GM21390 (cell line): ENCODE results near the gene STAU1.
"Not testable (repeated sequence)": the region's sequence is repeated elsewhere in the genome, so short reads cannot be mapped to it uniquely, and the experiment has no call there.

Experiments
- ATAC-seq: cut with Tn5 transposase; IDR thresholded peaks from one replicate; pipeline ENCODE4 v1.9.1; 2021; ENCODE audit not compliant: unreplicated experiment

The STAU1 gene, protein sequence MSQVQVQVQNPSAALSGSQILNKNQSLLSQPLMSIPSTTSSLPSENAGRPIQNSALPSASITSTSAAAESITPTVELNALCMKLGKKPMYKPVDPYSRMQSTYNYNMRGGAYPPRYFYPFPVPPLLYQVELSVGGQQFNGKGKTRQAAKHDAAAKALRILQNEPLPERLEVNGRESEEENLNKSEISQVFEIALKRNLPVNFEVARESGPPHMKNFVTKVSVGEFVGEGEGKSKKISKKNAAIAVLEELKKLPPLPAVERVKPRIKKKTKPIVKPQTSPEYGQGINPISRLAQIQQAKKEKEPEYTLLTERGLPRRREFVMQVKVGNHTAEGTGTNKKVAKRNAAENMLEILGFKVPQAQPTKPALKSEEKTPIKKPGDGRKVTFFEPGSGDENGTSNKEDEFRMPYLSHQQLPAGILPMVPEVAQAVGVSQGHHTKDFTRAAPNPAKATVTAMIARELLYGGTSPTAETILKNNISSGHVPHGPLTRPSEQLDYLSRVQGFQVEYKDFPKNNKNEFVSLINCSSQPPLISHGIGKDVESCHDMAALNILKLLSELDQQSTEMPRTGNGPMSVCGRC

DNA sequence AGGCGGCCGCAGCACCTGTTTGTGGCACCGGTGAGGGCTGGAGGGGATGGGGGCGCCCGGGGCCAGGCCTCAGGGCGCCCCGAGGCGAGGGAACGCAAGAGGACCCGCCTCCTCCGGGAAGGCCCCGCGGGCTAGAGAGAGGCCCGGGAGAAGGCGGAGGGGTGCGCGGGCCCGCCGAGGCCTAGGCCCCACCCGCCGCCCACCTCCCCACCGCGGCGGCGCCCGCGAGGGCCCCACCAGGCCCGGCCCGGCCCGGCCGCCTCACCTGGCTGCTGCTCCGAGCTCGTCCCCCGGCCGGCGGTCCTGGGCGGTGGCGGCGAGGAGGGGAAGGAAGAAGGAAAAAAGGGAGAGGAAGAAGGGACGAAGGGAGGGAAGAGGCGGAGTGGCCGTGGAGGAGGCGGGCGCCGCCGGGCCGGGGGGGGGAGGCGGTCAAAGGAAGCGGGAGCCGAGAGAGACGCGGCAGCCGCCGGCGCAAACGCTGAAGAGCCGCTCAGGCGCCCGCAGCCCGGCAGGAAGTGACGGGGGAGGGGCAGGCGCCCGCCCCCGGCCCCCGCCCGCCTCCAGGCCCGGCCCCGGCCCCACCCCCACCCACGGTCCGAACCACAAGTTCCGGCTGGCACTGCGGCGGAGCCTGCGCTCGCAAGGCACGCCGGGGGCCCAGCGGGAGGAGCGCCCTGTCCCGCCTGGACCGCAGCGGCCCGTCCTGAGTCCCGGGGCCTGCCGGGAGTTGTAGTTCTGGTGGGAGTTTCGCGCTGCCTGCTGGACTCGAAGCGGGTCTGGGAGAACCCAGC, at the start of gene STAU1:
Gene STAU1 (minus strand): TSS at position 484 of the 791 bp plus-strand sequence. CDS start 22,133 bp downstream, outside the sequence.
- peak; percentile 90 for ATAC-seq

DNA sequence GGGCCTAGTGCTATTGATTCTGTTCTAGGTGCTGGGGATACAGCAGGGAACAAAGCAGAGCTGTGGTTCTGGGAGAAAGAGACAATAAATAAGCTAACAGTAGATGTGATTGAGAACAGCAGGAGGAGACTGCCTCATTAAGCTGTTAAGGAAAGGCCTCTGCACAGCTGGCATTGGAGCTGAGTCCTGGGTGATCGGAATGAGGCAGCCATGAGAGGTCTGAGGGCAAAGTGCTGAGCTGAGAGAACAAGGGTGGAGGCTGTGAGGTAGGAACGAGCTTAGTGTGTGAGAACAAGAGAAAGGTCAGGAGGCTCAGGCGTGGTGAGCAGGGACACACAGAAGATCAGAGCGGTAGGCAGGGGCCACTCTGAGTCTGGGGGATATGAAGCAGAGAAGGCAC, 49.4 kb upstream of the STAU1 start:
- ATAC-seq = no peak

DNA sequence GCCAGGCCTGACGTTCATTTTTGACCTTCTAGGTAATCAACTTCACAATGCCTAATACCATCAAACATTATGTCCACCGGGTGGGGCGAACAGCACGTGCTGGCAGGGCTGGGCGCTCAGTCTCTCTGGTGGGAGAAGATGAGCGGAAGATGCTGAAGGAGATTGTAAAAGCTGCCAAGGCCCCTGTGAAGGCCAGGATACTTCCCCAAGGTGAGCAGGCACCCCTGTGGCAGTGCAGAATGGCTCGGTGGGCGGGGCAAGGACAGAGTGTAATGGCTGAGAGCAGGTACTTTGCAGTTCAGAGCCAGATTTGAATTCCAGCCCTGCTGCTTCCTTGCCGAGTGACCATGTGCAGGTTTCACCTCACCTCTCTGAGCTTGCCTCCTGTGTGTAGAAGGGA, 48.2 kb upstream of the STAU1 start:
- ATAC-seq = no peak

DNA sequence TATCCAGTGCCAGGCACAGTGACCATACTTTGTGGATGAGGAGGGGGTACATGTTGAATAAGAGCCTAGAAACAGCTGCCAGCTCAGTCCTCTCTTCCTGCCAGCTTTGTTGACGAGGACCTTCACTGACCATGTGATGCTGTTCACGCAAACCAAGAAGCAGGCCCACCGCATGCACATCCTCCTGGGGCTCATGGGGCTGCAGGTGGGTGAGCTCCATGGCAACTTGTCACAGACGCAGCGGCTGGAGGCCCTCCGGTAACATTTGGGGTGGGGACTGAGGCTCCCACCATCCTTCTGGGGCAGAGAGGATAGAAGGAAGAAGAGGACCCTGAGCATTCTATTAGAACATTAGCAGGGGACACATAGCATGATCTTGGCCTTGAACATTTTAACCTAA, 46.7 kb upstream of the STAU1 start:
- no peak for ATAC-seq

DNA sequence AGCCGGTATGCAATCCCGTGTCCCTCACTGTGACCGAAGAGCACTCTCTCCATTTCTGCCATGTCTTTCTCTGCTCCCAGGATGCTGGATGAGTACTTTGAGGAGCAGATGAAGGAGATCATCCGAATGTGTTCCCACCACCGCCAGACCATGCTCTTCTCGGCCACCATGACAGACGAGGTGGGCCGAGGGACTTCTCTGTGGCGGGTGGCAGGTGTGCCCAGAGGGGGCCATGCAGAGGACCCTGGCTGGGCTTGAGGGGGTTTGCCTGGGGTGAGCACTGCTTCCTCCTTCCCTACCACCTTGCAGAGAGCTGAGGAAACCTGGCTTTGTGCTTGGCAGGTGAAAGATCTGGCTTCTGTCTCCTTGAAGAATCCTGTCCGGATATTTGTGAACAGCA, 45.1 kb upstream of the STAU1 start:
- no peak for ATAC-seq

DNA sequence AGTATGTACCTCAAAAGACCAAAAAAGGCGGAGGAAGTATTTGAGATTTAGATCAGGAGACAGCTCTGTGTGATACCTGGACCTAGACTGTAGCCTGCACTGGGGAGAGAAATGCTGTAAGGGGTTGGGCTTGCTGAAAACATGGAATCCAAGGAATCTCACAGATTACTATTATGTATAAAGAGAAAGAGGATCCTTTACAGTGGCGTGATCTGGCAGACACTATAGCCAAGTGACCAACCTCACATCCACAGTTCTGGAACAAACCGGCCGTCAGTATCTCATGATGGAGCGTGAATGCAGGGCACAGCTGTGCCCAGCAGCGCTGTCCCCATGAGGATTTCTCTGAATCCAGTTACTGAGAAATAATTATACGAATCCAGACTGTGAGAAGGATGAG, 43.3 kb upstream of the STAU1 start:
- ATAC-seq = no peak

DNA sequence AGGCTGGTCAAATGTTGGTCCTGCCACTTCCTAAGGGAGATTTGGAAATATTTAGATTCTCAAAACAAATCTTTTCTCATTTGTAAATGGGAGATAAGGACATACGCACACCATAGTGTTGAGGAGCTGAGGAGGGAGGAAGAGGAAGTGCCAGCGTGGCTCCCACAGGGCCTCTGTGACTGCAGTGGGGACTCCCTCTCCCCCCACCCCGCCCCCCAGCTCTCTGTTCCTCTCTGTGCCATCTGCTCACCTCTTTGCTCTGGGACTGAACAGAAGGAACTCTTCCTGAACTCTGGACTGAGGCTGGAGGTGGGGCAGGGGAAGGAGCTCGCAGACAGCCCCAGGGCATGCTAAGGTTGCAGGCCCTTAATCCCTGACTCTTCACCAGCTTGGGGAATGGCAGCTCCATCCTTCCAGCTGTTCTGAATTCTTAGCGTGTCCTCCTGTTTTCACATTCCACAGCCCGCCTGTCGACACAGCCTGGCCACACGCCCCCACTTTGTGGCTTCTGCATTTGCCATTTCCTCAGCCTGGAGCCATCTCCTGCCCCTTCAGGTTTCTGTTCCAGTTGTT, 42.5 kb upstream of the STAU1 start:
- no peak for ATAC-seq

DNA sequence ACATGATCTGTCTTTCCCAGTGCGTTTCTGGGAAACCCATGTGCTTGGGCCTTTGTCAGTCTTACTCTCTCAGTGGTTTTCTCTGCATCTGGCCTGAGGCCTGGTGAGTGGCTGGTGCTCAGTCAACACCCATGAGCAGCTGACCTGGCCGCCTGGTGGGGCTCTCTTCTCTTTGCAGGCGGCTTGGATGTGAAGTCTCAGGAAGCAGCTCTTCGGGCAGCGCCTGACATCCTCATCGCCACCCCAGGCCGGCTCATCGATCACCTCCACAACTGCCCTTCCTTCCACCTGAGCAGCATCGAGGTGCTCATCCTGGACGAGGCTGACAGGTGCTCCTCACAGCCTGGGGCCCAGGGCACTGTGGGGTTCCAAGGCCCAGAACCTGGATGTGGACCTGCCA, 41.9 kb upstream of the STAU1 start:
- ATAC-seq = no peak

DNA sequence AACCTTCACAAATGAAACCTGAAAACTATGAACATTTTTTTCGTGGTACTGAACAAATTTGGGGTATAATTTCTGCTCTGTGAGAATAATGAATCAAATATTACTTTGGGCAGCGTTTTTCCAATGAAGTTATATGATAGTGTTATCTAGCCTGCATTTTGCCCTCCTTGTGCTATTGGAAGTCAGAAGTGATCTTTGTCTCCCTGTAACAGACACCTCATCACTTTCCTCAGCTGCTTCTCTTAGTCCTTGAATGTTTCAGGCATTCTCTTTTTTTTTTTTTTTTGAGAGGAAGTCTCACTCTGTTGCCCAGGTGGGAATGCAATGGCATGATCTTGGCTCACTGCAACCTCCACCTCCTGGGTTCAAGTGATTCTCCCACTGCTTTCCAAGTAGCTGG, 41.2 kb upstream of the STAU1 start:
- ATAC-seq = no peak

DNA sequence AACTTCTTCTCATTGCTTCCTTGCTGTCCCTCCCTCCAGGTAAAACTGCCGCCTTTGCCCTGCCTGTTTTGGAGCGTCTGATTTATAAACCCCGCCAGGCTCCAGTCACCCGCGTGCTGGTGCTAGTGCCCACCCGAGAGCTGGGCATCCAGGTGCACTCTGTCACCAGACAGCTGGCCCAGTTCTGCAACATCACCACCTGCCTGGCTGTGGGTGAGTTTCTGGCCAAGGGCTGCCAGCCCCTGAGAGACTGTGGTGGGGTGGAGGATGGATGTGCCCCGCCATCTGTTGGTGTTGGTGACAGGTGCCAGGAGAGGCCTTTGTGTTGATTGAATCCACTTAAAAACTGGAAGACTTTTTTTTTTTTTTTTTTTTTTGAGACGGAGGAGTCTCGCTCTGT, 40.5 kb upstream of the STAU1 start:
- ATAC-seq = no peak

DNA sequence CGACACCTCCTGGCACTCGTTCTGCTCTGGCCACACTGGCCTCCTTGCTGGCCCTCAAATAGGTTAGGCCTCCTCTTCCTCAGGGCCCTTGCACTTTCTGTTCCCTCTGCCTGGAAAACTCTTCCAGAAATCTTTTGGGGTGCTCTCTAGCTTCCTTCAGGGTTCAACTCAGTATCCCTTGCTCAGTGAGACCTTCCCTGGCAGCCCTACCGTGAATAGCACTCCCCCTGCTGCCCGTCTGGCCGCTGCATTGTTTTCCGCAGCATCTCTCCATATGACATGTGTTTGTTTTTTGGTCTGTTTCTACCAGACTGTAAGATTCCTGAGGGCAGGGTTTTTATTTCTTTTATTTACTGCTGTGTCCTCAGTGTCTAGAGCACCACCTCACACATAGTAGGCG, 37.8 kb upstream of the STAU1 start:
- ATAC-seq = no peak

DNA sequence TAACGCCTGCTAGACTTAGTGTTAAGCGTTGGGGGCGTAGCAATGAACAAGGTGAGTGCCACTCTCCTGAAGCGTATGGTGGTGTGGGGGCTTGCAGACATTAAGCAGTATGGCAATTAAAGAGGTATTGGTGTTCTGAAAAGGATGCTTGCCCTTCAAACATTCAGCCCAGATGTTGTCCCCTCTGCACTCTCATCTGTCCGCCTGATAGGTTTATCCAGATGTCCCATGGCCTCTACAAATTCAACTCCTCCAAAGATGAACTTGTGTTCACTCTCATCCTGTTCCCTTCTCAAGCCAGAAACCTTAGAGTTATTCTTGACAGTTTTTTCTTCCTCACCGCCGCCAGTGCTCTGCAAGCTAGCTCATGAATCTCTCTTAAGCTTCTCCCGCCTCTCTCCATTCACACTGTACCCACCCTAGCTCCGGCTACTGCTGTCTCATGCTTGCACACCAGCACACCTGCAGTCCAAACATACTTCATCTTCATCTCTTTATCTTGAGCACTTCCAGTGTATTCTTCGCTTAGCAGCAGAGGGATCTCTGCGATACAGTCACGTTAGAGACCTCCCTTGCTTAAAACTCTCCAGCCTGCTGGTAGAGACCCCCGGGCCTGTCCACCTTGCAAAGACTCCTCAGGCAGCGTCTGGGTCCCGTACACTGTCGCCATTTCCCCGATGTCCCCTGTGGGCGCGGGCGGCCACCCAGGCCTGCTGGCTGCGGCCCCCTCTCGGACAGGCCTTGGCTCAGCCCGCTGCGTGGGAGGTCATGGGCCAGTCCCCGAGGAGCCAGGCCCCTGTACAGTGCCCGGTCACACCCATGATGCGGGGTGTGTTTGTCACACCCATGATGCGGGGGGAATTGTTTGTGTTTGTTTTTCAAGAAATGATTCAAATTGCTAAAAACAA, 32.0 kb upstream of the STAU1 start:
- no peak for ATAC-seq

DNA sequence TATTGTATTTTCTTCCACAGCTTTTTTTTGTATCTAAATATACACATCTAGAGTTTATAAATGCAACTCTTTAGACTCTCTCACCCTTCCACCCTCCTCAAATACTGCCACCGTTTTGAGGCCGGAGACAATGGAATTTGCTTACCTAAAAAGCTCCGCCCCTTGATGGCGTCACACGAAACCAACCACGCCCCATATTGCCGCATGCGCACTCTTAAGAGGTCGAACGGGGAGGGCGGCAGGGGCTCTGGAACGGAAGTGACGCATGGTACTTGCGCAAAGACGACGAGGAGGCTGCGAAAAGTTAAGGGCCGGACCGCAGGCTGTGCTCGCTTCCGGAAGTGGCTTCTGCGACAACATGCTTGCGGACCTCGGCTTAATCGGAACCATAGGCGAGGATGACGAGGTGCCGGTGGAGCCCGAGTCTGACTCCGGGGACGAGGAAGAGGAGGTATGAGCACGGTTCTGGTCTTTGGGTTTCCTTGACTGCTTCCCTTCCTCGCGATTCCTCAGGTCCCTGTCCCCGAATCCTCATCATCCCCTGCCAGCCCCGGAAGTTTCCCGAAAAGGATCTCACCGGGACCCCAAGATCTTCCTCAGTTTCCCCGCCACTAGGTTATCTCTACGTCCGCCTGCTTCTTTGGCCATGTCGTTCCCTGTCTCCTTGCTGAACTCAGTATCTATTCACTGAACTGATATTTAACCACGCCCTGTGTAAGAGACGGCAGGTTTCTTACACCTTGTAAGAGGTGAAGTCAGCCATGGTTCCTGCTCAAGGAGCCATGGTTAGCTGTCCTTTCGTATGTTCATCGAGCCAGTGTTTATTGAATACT, 31.2 kb upstream of the STAU1 start, which contains the start of gene DDX27:
Gene DDX27 (plus strand): TSS at position 326 of the 833 bp plus-strand sequence. CDS start 33 bp downstream, at position 359.
- ATAC-seq = peak; percentile 93

DNA sequence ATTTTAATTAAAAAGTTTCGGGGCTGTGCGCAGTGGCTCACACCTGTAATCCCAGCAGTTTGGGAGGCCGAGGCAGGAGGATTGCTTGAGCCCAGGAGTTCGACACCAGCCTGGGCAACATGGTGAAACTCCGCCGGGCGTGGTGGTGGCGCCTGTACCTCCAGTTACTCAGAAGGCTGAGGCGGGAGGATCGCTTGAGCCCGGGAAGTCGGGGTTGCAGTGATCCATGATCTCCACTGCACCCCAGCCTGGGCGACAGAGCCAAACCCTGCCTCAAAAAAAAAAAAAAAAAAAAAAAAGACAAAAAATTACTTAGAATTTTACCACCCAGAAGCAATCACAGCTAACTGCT, 30.6 kb upstream of the STAU1 start:
- not testable (repeated sequence) for ATAC-seq

DNA sequence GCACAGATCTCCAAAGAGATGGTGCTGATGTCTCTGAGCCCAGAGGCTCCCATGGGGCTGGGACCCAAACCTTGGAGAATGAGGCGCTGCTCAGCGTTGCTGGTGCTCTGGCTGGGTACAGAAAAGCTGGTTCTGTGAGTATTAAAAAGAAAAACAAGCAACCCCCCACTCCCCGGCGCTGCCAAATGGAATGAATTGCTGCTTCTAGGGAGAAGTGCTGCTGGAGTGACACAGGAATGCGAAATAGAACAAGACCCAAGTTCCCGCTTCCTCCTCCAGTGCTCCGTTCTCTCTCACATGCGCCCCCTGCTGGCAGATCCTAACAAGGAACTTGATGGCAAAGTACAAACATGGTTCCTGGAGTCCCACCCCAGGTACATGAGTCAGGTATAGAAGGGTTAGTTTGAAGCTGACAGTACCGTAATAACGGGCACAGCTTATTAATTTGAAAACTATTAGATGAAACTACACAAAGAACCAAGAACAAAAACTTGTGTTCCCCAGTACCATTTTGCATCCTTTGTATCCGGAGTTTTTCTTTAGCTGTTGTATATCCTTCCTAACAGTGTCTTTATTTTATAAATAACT, 29.0 kb upstream of the STAU1 start:
- no peak for ATAC-seq

DNA sequence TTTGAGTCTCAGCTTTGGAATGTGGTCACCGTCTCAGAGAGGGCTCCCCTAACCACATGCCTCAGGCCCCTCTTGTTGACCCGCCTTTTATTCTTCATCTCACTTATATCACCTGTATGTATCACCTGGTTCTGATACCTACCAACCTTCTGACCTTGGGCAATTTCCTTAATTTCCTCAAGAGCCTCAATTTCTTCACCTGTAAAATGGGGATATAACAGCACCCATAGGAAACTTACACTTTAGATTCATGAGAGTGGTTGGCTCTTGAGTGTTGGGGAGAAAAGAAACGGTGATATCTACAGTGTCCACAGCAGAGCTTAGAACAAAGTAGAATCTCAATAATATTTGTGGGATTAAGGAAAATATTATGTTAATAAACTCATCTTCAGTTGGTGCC, 27.1 kb upstream of the STAU1 start:
- ATAC-seq = no peak

DNA sequence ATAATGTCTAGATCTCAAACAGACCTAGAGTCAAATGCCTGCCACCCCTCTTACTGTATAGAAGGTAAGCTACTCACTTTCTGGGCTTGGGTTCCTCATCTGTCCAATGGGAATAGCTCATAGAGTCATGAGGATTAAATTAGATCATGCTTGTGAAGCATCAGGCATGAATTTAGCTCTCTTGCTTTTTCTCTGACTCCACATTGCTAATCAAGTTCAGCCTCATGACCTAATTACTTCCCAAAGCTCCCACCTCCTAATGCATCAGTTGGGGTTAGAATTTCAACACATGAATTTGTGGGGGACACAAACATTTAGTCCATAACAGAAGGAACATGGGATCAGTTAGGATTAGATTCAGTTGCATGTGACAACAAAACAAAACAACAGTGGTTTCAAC, 26.4 kb upstream of the STAU1 start:
- ATAC-seq = no peak

DNA sequence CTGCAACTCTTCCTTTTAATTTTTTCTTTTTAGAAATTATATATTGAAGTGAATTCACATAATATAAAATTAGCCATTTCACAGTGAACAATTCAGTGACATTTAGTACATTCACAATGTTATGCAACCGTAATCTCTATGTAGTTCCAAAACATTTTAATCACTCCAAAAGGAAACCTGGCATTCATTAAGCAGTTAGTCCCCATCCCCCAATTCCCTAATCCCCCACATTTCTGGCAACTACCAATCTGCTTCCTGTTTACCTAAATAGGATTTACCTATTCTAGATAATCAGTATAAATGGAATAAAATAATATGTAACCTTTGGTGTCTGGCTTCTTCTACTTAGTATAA, 22.6 kb upstream of the STAU1 start:
- no peak for ATAC-seq

DNA sequence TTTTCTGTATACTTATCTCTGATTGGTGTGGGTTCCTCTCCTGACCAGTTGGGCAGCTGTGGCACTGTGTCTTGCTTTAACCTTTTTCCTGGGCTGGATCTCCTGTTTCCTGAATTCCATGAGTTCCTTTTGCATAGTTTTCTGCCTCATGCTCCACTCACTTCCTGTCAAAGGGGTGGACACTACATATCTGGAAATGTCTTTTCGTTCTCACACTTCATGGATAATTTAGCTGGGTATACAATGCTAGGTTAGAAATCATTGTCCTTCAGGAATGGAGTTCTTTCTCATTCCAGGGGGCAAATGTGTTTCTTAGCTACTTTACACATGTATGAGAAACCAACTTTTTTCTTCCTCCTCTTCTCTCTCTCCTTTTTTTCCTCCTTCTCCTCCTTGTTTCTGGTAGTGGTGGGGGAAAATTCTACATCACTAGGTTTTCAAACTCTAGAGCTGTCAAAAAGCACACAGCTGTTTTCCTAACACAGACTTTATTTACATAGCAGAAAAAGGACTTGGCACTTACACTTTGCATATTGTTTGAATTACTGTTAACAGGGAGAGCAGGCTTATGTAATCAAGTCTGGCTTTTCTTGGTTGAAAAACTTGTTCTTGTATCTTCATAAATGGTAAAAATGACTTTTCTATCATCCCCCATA, 22.1 kb upstream of the STAU1 start:
- ATAC-seq = no peak
